Skin epidermis (tissue), 12 donors: ENCODE results near the gene GSTO2.
"Not testable (repeated sequence)": the region's sequence is repeated elsewhere in the genome, so short reads cannot be mapped to it uniquely, and the experiment has no call there.

ENCODE experiments used
- H3K27ac ChIP-seq, 21 experiments: fragments of 200-600 bp; sonication (generic) in 11 of 21; one replicate each; pipeline ENCODE4 v1.5.0; 2020; ENCODE audit warnings: mild to moderate bottlenecking in 3 of 21, inconsistent platforms in 2 of 21, moderate library complexity in 2 of 21
- H3K4me3 ChIP-seq, 7 experiments: fragments of 200-600 bp; sonication (generic) in 2 of 7; one replicate each; pipeline ENCODE4 v1.5.0; 2020; ENCODE audit warnings: inconsistent platforms in 2 of 7, mild to moderate bottlenecking in 2 of 7, moderate library complexity in 1 of 7

Gene GSTO2

GRCh38 chr10:104268713-104269645 is at the start of gene GSTO2:
GSTO2 (plus strand) TSS chr10:104269184; CDS start chr10:104274916, 5,732 bp downstream.
- peak within 1 kb of the TSS; percentile 64 to 89 (median 78) for H3K4me3 ChIP-seq
- peak within 1 kb of the TSS; percentile 54 to 95 (median 88) for H3K27ac ChIP-seq

- H3K4me3 ChIP-seq, result no peak overlapping the region
- no peak overlapping the region for H3K27ac ChIP-seq
Measured at GRCh38 chr10:104220522-104220921, 48.5 kb upstream of the GSTO2 start.

DNA sequence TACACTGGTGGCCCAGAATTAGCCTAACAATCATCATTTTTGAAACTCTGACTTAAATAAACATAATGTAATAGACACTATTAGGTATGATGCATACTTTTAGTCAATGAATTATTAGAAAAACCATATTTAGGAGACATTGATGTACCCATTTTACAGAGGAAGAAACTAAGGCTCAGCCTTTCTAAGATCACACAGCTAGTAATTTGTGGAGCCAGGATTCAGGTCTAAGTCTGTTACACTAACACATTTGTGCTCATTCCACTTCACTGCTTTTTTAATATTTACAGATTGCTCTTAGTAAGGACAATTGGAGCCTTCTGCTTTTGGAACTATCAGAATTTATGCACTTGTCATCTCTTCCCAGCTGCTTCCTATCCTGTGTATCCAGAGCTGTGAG is 45.7 kb upstream of the GSTO2 start:
- Histone ChIP-seq H3K4me3 (no peak overlapping the region), H3K27ac (no peak overlapping the region)

DNA sequence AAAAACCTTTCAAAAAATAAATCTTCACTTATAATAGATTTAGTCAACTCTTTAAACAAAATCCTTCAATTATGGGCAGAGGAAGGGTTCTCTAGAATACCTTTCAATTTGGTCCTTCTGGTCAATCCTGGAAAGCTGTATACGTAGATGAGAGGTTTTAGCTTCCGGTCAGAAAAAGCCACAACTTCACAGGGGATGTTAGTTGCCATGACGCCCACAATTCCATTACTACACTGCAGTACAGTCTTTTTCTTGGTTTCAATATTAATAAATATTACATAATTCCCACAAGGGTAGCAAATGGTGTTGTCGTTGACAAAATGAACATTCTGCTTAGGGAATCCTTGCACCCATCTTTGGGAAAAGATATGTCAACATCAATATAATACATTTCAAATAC is 38.5 kb upstream of the GSTO2 start:
- Histone ChIP-seq H3K4me3 (no peak overlapping the region), H3K27ac (no peak overlapping the region)

DNA sequence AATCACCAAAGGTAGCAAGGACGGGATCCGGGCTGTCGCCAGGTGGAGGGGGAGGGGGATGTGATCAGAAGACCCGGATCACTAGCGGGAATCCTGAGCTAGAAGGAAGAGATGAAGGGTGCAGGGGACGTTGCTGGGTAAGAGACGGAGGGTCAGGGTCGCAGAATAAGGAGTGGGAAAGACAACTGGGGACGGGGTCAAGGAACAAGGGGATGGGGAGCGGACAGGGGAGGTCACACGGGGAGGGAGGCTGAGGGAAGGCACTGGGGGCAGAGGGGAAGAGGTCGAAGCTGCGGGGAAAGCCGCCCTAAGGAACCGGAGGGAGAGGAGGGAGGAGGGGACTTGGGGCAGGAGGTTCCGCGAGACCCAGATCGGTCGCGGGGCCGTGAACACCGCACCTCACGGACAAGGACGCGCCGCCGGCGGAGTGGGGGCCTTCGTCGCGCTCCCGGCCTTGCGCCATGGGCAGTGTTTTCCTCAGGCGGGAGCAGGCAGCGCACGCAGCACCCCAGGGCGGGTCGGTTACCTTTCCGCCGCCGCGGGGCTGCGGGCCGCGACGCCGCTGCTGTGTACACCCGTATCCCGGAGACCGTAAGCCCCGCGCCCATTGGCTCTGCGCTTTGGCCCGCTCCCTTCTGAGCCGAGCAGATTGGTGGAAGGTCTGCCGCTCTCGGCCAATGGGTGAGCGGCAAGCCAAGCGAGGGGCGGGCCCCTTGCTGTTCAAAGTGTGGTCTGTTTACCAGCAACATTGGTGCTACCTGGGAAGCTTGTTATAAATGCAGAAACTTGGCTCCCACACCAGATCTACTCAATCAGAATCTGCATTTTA is 37.0 kb upstream of the GSTO2 start, which contains the start of gene CFAP43:
TSS of gene CFAP43 (minus strand) at position 581 of the 829 bp plus-strand sequence. CDS start at position 463, 118 bp downstream.
- H3K27ac ChIP-seq, result peak within 1 kb of the TSS in 16 of 21 experiments; percentile 16 to 81 (median 68)
- H3K4me3 ChIP-seq, result peak within 1 kb of the TSS; percentile 53 to 96 (median 82)

DNA sequence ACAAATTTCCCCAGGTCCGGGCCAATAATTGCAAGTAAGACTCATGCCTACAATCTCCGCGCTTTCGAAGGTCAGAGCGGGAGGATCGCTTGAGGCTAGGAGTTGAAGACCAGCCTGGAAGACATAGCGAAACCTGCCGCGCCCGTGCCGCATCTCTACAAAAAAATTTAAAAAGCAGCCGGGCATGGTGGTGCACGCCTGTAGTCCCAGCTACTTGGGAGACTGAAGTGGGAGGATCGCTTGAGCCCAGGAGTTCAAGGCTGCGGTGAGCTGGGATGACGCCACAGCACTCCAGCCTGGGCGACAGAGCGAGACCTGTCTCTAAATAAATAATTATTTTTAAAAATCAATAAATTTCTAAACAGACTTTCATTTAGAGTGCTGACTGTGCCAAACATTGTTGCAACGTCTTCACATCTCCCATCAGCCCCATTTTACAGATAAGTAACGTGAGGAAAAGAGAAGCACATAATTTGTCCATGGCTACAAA is 36.3 kb upstream of the GSTO2 start:
- Histone ChIP-seq H3K4me3 (peak overlapping the region; percentile 53 to 96 (median 82)), H3K27ac (peak overlapping the region in 4 of 21 experiments; percentile 16 to 81 (median 68))

DNA sequence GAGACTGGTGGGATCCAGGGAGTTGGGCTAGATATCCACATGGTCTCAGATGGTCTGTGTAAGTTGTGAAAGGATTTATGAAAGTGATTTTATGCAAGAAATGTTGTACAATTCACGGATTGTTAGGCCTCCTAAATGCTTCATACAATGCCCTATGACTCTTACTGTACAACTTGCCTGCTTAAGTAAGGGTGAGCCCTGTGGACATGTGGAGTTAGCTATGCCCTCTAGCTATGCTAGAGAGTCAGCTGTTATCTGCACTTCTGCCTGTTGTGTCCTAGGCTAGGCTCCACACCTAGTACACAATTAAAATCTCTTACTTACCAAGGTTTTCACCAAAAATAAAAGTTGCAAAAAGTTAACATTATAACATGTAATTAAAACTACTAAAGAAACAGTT is 35.2 kb upstream of the GSTO2 start:
- no peak overlapping the region for H3K27ac ChIP-seq

GRCh38 chr10:104234934-104235333 is 34.0 kb upstream of the GSTO2 start:
- no peak overlapping the region for H3K27ac ChIP-seq
- H3K4me3 ChIP-seq, result no peak overlapping the region

More for the DNA sequence above, 35.2 kb upstream of the GSTO2 start:
- H3K4me3 ChIP-seq, result no peak overlapping the region

- no peak overlapping the region for H3K4me3 ChIP-seq
- no peak overlapping the region for H3K27ac ChIP-seq
Measured at GRCh38 chr10:104235801-104236200, 33.2 kb upstream of the GSTO2 start.

DNA sequence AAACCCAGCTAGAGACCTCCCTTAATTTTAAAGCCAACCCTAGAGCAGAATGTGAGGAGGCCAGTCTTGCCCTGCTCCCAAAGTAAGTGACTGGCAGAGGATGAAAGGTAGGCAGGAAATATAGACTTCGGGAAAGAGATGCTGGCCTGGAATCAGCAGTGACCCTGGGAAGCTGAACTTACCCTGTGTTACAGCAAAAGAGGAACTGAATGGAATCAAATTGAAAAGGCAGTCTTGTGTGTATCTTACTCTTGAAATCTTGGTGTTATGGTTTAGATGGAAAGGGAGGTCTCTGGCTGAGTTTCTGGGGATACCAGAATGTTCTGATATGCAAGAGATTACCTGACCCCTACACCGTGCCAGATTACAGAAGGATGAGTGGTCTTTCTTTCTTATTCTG is 28.9 kb upstream of the GSTO2 start:
- Histone ChIP-seq H3K4me3 (no peak overlapping the region), H3K27ac (no peak overlapping the region)

GRCh38 chr10:104242545-104242944 is 26.4 kb upstream of the GSTO2 start:
- no peak overlapping the region for H3K4me3 ChIP-seq
- H3K27ac ChIP-seq, result no peak overlapping the region

- not testable (repeated sequence) for H3K27ac ChIP-seq, H3K4me3 ChIP-seq
Measured at GRCh38 chr10:104243009-104243408, 26.0 kb upstream of the GSTO2 start.

- Histone ChIP-seq H3K4me3 (no peak overlapping the region), H3K27ac (no peak overlapping the region)
Measured at GRCh38 chr10:104243512-104243911, 25.5 kb upstream of the GSTO2 start.

DNA sequence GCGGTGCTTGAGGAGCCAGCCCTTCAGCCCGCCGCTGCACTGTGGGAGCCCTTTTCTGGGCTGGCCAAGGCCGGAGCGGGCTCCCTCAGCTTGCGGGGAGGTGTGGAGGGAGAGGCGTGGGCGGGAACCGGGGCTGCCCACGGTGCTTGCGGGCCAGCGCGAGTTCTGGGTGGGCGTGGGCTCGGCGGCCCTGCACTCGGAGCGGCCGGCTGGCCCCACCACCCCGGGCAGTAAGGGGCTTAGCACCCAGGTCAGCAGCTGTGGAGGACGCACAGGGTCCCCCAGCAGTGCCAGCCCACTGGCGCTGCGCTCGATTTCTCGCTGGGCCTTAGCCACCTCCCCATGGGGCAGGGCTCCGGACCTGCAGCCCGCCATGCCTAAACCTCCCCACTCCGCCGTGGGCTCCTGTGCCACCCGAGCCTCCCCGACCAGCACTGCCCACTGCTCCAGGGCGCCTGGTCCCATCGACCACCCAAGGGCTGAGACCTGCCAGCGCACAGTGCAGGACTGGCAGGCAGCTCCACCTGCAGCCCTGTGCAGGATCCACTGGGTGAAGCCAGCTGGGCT is 23.8 kb upstream of the GSTO2 start:
- no peak overlapping the region for H3K4me3 ChIP-seq

DNA sequence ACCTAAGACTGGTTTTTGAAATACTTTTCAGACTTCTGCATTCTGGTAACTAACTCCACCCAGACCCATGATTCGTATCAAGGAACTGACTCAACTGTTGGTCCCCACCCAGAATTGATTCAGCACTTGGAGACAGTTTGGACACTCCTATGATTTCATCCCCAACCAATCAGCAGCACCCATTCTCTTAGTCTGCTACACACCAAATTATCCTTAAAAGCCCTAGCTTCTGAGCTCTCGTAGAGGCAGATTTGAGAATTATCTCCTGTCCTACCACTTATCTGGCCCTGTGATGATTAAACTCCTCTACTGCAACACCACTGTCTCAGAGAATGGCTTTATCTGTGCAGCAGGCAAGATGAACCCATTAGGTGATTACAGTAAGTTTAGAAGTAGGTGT is 22.0 kb upstream of the GSTO2 start:
- Histone ChIP-seq H3K27ac (peak overlapping the region in 3 of 21 experiments; percentile 6 to 38 (median 17)), H3K4me3 (no peak overlapping the region)

More for the DNA sequence above, 23.8 kb upstream of the GSTO2 start:
- no peak overlapping the region for H3K27ac ChIP-seq

DNA sequence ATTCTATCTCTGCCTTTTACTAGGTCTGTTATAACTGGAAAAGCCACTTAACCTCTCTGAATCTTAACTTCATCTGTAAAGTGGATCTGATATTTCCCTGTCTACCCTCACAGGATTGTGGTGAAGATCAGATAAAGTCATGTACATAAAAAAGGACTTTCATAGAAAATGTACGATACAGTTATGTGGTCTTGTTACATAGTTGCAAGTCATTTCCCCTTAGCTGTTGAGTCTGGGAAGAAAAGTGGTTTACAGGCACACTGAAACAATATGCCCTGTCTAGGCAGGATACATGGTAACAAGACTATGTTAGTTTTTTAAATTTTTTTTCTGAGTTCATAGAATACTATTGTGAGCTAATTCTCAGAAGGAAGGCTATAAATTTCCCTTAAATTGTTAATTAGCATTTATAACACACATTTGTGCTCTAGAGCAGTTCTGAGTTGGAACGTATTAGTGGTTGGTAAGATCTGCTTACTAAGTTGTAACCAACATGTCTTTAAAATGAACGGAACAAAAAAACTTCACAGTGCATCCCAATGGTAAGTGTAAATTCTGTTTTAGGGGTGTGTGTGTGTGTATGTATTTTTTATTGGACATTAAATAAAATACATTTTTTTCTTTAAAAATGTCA is 21.4 kb upstream of the GSTO2 start:
- H3K27ac ChIP-seq, result peak overlapping the region in 2 of 21 experiments; percentile 6 to 17
- H3K4me3 ChIP-seq, result no peak overlapping the region

- H3K4me3 ChIP-seq, H3K27ac ChIP-seq: not testable (repeated sequence)
Measured at GRCh38 chr10:104248931-104249330, 20.1 kb upstream of the GSTO2 start.

GRCh38 chr10:104250371-104250770 is 18.6 kb upstream of the GSTO2 start:
- Histone ChIP-seq H3K4me3 (no peak overlapping the region), H3K27ac (no peak overlapping the region)

- Histone ChIP-seq H3K27ac (no peak overlapping the region), H3K4me3 (no peak overlapping the region)
Measured at GRCh38 chr10:104251443-104251842, 17.5 kb upstream of the GSTO2 start.
